Loucy (cell line): Measurements from ENCODE around the gene C9orf78.
A peak's percentile ranks its signal among the peaks of the same experiment; 100 is the strongest.

Experiments used
- H2AFZ ChIP-seq: fragments of 200-600 bp; sonication (generic); 2 replicates; pipeline ENCODE4 v1.6.0; 2016; ENCODE audit warnings: antibody characterized with exemption, mild to moderate bottlenecking, low read length, moderate library complexity
- H3F3A ChIP-seq: fragments of 200-600 bp; 2 replicates; pipeline ENCODE4 v1.6.0; 2016; ENCODE audit warnings: antibody characterized with exemption, low read depth, mild to moderate bottlenecking
- H3K27me3 ChIP-seq: fragments of 200-600 bp; sonication (generic); 2 replicates; pipeline ENCODE4 v1.6.1; 2014; ENCODE audit warnings: low read length, mild to moderate bottlenecking; ENCODE audit not compliant: insufficient read depth, poor library complexity, severe bottlenecking
- H3K36me3 ChIP-seq: fragments of 200-600 bp; sonication (generic); 2 replicates; pipeline ENCODE4 v1.6.1; 2016; ENCODE audit warnings: low read length; ENCODE audit not compliant: insufficient read depth
- H3K4me1 ChIP-seq: fragments of 200-600 bp; sonication (generic); 2 replicates; pipeline ENCODE4 v1.5.1; 2014; ENCODE audit warnings: low read length, mild to moderate bottlenecking; ENCODE audit not compliant: insufficient read depth, poor library complexity, severe bottlenecking
- H3K4me2 ChIP-seq: fragments of 200-600 bp; sonication (generic); 2 replicates; pipeline ENCODE4 v1.6.0; 2014; ENCODE audit warnings: antibody characterized with exemption, low read length, low read depth, mild to moderate bottlenecking; ENCODE audit not compliant: poor library complexity, severe bottlenecking
- H3K4me3 ChIP-seq: fragments of 200-600 bp; sonication (generic); 2 replicates; pipeline ENCODE4 v1.5.1; 2014; ENCODE audit warnings: low read length, mild to moderate bottlenecking, mixed read lengths; ENCODE audit not compliant: poor library complexity, severe bottlenecking
- H3K79me2 ChIP-seq: fragments of 200-600 bp; sonication (generic); 2 replicates; pipeline ENCODE4 v1.6.1; 2014; ENCODE audit warnings: low read length; ENCODE audit not compliant: insufficient read depth
- H3K9ac ChIP-seq: fragments of 200-600 bp; sonication (generic); 2 replicates; pipeline ENCODE4 v1.6.0; 2014; ENCODE audit warnings: mild to moderate bottlenecking, low read depth, low read length, moderate library complexity; ENCODE audit not compliant: poor library complexity, severe bottlenecking
- H3K9me2 ChIP-seq: fragments of 200-600 bp; sonication (generic); replicated peaks from 2 replicates; pipeline ENCODE4 v1.6.1; 2016; ENCODE audit warnings: low read depth, low read length, mixed read lengths
- H3K9me3 ChIP-seq: fragments of 200-600 bp; sonication (generic); 2 replicates; pipeline ENCODE4 v1.6.1; 2014; ENCODE audit warnings: mild to moderate bottlenecking, antibody characterized with exemption, low read length, low read depth; ENCODE audit not compliant: insufficient read depth
- H4K20me1 ChIP-seq: fragments of 200-600 bp; sonication (generic); 2 replicates; pipeline ENCODE4 v1.6.0; 2014; ENCODE audit warnings: antibody characterized with exemption, low read length, mild to moderate bottlenecking; ENCODE audit not compliant: insufficient read depth, poor library complexity, severe bottlenecking
- EZH2phosphoT487 ChIP-seq: fragments of 200-600 bp; IDR thresholded peaks from 2 replicates; pipeline ENCODE4 v1.6.1; 2018; ENCODE audit warnings: antibody characterized with exemption, mild to moderate bottlenecking, moderate library complexity, borderline replicate concordance
- TF ChIP-seq, protein P1 (sequence below): fragments of 200-600 bp; sonication (generic); conservative IDR thresholded peaks from 2 replicates; pipeline ENCODE4 v1.5.1; 2014; ENCODE audit warnings: mild to moderate bottlenecking, antibody characterized with exemption, low read length

Gene C9orf78

GRCh38 chr9:129865668-129866320, 30.7 kb upstream of the C9orf78 start:
- TF ChIP-seq, protein P1, sequence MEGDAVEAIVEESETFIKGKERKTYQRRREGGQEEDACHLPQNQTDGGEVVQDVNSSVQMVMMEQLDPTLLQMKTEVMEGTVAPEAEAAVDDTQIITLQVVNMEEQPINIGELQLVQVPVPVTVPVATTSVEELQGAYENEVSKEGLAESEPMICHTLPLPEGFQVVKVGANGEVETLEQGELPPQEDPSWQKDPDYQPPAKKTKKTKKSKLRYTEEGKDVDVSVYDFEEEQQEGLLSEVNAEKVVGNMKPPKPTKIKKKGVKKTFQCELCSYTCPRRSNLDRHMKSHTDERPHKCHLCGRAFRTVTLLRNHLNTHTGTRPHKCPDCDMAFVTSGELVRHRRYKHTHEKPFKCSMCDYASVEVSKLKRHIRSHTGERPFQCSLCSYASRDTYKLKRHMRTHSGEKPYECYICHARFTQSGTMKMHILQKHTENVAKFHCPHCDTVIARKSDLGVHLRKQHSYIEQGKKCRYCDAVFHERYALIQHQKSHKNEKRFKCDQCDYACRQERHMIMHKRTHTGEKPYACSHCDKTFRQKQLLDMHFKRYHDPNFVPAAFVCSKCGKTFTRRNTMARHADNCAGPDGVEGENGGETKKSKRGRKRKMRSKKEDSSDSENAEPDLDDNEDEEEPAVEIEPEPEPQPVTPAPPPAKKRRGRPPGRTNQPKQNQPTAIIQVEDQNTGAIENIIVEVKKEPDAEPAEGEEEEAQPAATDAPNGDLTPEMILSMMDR, result no peak
- TF ChIP-seq EZH2phosphoT487, result no peak
- H3K79me2 ChIP-seq, result no peaks in the 10 kb centered on the region
- no peak overlapping the region for H3K4me3 ChIP-seq
- H2AFZ ChIP-seq, result no peak overlapping the region
- H3K36me3 ChIP-seq, result no peaks in the 10 kb centered on the region
- no peaks in the 10 kb centered on the region for H4K20me1 ChIP-seq
- H3K4me2 ChIP-seq, result no peak overlapping the region
- no peaks in the 10 kb centered on the region for H3F3A ChIP-seq
- no peaks in the 10 kb centered on the region for H3K9me2 ChIP-seq
- no peaks in the 10 kb centered on the region for H3K9me3 ChIP-seq
- no peaks in the 10 kb centered on the region for H3K27me3 ChIP-seq
- peaks cover 53% of the 10 kb centered on the region for H3K4me1 ChIP-seq
- H3K9ac ChIP-seq, result peak overlapping the region; percentile 38

DNA sequence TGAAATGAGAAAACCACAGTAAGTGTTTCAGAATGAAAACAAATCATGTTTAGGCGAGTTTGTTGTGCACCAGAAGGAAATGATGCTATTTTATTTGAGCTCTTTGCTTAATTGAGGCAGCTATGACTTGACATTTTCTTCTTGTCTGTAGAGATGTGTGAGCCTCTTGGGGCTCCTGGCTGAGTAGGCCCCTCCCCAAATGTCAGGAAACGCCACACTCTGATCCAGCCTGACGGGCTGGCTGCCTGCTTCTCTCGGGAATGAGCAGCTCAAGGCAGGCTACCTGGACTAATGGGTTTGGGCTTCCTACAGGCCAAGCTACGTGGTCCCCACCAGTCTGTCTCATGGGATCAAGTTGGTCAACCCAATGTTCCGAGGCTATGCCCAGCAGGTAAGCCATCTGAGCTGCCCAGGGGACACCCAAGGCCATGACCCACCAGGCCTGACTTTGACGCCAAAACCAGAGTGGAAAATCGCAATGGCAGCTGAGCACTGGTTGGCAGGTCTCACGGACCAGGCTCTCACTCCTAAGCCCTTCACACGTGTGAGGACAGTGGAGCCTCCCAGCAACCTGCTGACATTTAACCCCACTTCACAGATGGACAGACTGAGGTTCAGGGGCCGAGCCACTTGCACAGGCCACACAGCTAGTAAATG, 30.0 kb upstream of the C9orf78 start:
- no peaks in the 10 kb centered on the region for H3K9me3 ChIP-seq
- no peaks in the 10 kb centered on the region for H3K36me3 ChIP-seq
- peaks cover 57% of the 10 kb centered on the region for H3K4me1 ChIP-seq
- no peaks in the 10 kb centered on the region for H3K9me2 ChIP-seq
- H3K79me2 ChIP-seq, result no peaks in the 10 kb centered on the region
- no peak overlapping the region for H2AFZ ChIP-seq
- no peak overlapping the region for H3K4me3 ChIP-seq
- H4K20me1 ChIP-seq, result no peaks in the 10 kb centered on the region
- TF ChIP-seq, protein P1, result no peak
- no peak for TF ChIP-seq EZH2phosphoT487
- H3F3A ChIP-seq, result no peaks in the 10 kb centered on the region
- no peaks in the 10 kb centered on the region for H3K27me3 ChIP-seq
- peak overlapping the region; percentile 38 for H3K9ac ChIP-seq
- H3K4me2 ChIP-seq, result peak overlapping the region; percentile 43

DNA sequence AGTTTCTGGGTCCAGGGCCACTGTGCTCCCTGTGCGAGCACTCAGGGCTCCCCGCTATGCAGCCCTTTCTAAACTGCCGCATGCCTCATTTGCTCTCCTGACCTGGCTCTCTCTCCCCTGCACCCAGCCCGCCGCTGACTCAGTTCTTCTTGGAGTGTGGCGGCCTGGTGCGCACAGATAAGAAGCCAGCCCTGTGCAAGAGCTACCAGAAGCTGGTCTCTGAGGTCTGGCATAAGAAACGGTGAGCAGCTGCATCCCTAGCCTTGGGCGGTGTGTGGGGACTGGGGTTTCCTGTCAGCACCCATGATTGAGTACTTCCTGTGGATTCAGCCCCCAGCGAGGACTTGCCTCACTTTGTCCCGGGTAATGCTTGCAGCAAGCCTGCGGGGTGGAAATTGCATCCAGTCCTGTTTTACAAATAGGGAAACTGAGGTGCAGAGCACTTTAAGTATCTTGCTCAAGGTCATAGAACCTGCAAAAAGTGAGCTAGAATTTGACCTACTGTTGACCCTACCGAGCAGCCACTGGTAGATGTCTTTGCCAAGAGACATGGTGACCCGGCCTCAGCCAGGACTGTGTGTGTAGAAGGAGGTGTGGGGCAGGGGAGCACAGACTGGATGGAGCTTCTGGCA, 28.1 kb upstream of the C9orf78 start:
- peaks cover 5% of the 10 kb centered on the region; the same call in 1 of the 2 replicates for H3K36me3 ChIP-seq
- H3K4me2 ChIP-seq, result peak overlapping the region; percentile 75
- no peaks in the 10 kb centered on the region for H3K9me2 ChIP-seq
- H3K79me2 ChIP-seq, result no peaks in the 10 kb centered on the region
- H3K4me3 ChIP-seq, result peak overlapping the region; percentile 68
- H3K9me3 ChIP-seq, result no peaks in the 10 kb centered on the region
- H2AFZ ChIP-seq, result no peak overlapping the region
- no peaks in the 10 kb centered on the region for H3K27me3 ChIP-seq
- TF ChIP-seq, protein P1, result no peak
- no peak for TF ChIP-seq EZH2phosphoT487
- peak overlapping the region; percentile 77 for H3K9ac ChIP-seq
- H3K4me1 ChIP-seq, result peaks cover 59% of the 10 kb centered on the region
- no peaks in the 10 kb centered on the region for H3F3A ChIP-seq
- no peaks in the 10 kb centered on the region for H4K20me1 ChIP-seq
